Pancreas (tissue), 10 donors: Measurements from ENCODE around the gene PCDH15. TPM values are rescaled to one million over a fixed set of nuclear protein-coding genes. Genes with fewer than 3 reads are reported as not detected.

Source experiments
- ATAC-seq, 4 donors: fragments of 200-7000 bp; cut with Tn5 transposase; one replicate each; pipeline versions ENCODE4 v1.8.0 to v1.9.1; 2020; ENCODE audit warnings: mild to moderate bottlenecking in 4 of 4, moderate library complexity in 4 of 4
- DNase-seq, 6 donors: peaks; one replicate each; pipeline ENCODE4 v3.0.0-alpha.2; 2020
- FAIRE-seq: peaks from 2 replicates; lab custom pipeline; 2012; peaks lifted over from hg19 to GRCh38; lab: Jason Lieb, UNC
- H3K27ac ChIP-seq, 4 donors: fragments of 200-600 bp; sonication (generic); 1 replicate in 3 of 4; 2 replicates in 1 of 4; pipeline versions ENCODE4 v1.5.0 to v1.8.0; 2020
- H3K27me3 ChIP-seq, 4 donors: fragments of 200-600 bp; one replicate each; pipeline ENCODE4 v1.8.0; 2021
- H3K36me3 ChIP-seq, 3 donors: fragments of 200-600 bp; sonication (generic) in 1 of 3; one replicate each; pipeline versions ENCODE4 v1.5.0 to v1.8.0; 2020 to 2021
- H3K4me1 ChIP-seq, 3 donors: fragments of 200-600 bp; one replicate each; pipeline ENCODE4 v1.8.0; 2021
- H3K4me3 ChIP-seq, 4 donors: fragments of 200-600 bp; sonication (generic) in 2 of 4; one replicate each; pipeline versions ENCODE4 v1.5.0 to v1.8.0; 2020 to 2021
- H3K9me3 ChIP-seq, 4 donors: fragments of 200-600 bp; one replicate each; pipeline ENCODE4 v1.8.0; 2021
- WGBS, 2 donors: extraction: QIAGEN DNeasy Blood & Tissue Kit; methylation state at CpG; one replicate each; pipeline ENCODE4 v1.1.7; 2013; 5-methylcytosine and 5-hydroxymethylcytosine counted together
- intact Hi-C, 3 donors: fragments of 100-400 bp; cut with DNase I; formaldehyde crosslinking; loops; one replicate each; pipeline versions ENCODE4 v1.11.1 to v1.14.2; 2022
- polyA plus RNA-seq, 2 donors: library from polyadenylated mRNA; stranded (reverse); fragments of 200-250 nt; gene quantifications; one replicate each; pipeline ENCODE4 v1.2.3, GENCODE V29; 2013
- total RNA-seq, 6 donors: library from RNA; stranded (reverse); fragmentation: NEBNext Ultra II Directional in 4 of 6; extraction: Animal tissue kit (Norgen Biotek cat#: 25700) in 4 of 6; gene quantifications; one replicate each; pipeline versions ENCODE4 v1.2.1 to v1.2.4, GENCODE V29; 2021 to 2023
- TF ChIP-seq, protein P1 (sequence below), 4 donors: fragments of 200-600 bp; sonication (generic) in 3 of 4; IDR thresholded peaks; one replicate each; pipeline versions ENCODE4 v1.5.0 to v1.8.0; 2021; ENCODE audit warnings: antibody characterized with exemption in 4 of 4
- donor health status: healthy with polysubstance abuse.
- donor health status: DM: no; HTN: no; CAD: no; lungs with moderate emphysema.
- donor health status: DM: no; HTN: no; CAD: no.
- donor health status: control.
- donor health status: control.
- donor health status: Bipolar disorder and iron deficiency.
- donor health status: DM: yes; HTN: yes; CAD: no.
- donor health status: DM: no; HTN: no; CAD: no.
- donor health status: DM: no; HTN: no; CAD: no.
- donor health status: DM: yes; HTN: yes; CAD: no.

The PCDH15 gene
- total and polyA plus RNA-seq, 8 donors: 0.31 TPM; not detected in 7

DNA sequence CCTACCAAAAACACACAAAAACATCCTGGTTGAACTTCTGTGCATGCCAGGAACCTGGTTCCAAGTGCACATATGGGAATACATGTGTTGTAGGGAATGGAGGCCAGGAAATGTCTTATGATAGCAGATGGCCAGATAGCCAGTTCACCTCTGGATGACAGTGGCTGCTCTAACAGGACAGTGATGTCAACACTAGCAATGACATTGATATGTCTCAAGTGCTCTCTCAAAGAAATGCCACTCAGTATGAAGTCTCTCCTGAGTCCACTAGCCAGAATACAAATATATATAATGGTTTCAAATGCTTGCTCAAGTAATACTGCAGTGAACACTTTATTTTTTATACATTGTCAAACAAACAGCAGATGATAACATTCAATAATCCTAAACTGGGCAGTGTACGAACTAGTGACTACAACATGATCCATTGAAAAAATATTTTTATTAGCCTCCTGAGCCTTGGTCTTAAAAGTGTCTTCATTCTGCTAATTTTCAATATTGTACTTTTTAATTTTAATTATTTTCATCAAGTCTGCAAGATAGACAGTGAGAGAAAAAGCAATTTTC is 26.0 kb upstream of the PCDH15 start:
- no peak for ATAC-seq
- no peak for DNase-seq
- no peak overlapping the region for H3K4me3 ChIP-seq
- FAIRE-seq: no peak
- H3K27ac ChIP-seq: no peak overlapping the region
- WGBS, 2 donors: 49 to 58% methylated on average over 1 of the region's 1 CpG
- no peaks in the 10 kb centered on the region for H3K27me3 ChIP-seq
- TF ChIP-seq, protein P1, sequence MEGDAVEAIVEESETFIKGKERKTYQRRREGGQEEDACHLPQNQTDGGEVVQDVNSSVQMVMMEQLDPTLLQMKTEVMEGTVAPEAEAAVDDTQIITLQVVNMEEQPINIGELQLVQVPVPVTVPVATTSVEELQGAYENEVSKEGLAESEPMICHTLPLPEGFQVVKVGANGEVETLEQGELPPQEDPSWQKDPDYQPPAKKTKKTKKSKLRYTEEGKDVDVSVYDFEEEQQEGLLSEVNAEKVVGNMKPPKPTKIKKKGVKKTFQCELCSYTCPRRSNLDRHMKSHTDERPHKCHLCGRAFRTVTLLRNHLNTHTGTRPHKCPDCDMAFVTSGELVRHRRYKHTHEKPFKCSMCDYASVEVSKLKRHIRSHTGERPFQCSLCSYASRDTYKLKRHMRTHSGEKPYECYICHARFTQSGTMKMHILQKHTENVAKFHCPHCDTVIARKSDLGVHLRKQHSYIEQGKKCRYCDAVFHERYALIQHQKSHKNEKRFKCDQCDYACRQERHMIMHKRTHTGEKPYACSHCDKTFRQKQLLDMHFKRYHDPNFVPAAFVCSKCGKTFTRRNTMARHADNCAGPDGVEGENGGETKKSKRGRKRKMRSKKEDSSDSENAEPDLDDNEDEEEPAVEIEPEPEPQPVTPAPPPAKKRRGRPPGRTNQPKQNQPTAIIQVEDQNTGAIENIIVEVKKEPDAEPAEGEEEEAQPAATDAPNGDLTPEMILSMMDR (IDR thresholded peaks at IDR 0.05): no peak
- intact Hi-C loops: no loop called here
- no peaks in the 10 kb centered on the region for H3K4me1 ChIP-seq
- H3K9me3 ChIP-seq: no peaks in the 10 kb centered on the region
- H3K36me3 ChIP-seq: no peaks in the 10 kb centered on the region

DNA sequence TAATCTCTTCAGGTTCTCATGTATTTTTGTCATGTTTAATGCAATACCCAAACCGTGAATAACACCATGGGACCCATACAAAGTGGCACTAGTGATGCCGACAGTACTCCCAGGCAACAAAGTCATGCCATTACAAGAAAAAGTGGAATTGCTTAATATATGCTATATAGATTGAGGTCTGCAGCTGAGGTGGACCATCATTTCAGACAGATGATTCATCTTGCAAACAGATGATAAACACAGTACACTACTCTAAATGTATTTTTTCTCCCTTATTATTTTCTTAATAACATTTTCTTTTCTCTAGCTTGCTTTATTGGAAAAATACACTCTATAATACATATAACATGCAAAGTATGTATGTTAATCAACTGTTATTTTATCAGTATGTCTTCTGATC is 14.6 kb upstream of the PCDH15 start:
- Histone ChIP-seq H3K9me3 (no peaks in the 10 kb centered on the region), H3K4me3 (no peak overlapping the region), H3K36me3 (no peaks in the 10 kb centered on the region), H3K4me1 (no peaks in the 10 kb centered on the region), H3K27ac (no peak overlapping the region), H3K27me3 (no peaks in the 10 kb centered on the region)
- intact Hi-C loops: loop anchor here in 1 of 3 donors (10.0 kb wide), 1 partner anchor 109 kb away; no protein-coding TSS in a partner anchor
- FAIRE-seq (no peak), DNase-seq (no peak), ATAC-seq (no peak)
- TF ChIP-seq, protein P1 (IDR thresholded peaks at IDR 0.05): no peak
- 67 to 74% methylated on average over 2 of the region's 2 CpGs for WGBS, 2 donors

DNA sequence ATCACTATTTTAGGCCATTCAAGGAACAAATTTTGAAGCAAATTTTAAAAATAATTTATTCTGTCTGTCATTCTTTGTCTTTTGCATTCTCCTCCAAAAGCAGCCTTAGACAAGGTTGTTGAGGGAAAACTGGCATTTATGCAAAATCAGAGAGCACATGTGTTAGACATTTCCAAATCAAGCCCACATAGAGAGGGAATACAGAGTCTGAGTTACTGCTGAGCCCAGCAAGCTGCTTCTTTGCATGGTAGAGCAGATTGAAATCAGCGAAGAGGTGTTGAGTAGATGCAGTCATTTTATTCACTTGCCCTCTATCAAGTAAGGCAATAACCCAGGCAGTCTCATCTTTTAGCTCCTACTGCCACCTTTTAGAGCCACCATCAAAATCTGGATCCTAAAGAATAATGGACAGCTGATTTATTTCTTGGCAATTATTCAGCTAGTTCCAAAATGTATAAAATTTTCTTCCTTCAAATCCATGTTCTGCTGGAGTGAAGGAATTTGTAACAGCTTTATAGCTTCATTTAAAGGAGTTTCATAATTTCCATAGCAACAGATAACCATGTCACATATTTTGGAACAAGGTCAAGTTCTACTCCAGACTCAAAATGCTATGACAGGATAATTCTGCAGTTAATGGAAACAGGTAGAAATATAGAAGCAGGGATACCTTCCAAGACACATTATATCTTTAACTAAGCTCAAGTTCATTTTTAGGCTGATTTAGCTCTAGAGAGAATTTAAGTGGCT is 7.3 kb upstream of the PCDH15 start:
- H3K9me3 ChIP-seq: no peaks in the 10 kb centered on the region
- DNase-seq (no peak), ATAC-seq (no peak), FAIRE-seq (no peak)
- intact Hi-C loops: no loop called here
- TF ChIP-seq, protein P1 (IDR thresholded peaks at IDR 0.05): no peak
- 85 to 97% methylated on average over 1 of the region's 1 CpG for WGBS, 2 donors
- no peaks in the 10 kb centered on the region for H3K27me3 ChIP-seq
- no peaks in the 10 kb centered on the region for H3K4me1 ChIP-seq
- no peak overlapping the region for H3K4me3 ChIP-seq
- H3K36me3 ChIP-seq: no peaks in the 10 kb centered on the region
- no peak overlapping the region for H3K27ac ChIP-seq

DNA sequence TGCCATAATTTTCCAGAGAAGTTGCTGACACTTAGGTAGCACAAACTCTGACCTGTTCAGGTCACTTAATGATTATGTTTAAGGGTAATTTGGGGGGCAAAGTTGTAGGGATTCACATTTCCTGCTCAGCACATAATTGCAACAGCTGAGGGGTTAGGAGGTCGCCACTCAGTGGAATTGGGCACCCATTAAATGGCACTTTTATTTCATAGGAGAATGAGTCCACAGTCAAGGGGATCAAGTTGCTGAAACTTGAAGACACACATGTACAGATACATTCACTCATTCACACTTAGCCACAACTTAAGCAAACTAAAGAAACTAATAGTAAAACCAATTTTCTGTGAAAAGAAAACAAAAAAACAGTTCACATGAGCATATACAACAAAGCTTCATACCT is 1.5 kb downstream of the PCDH15 start:
- TF ChIP-seq, protein P1 (IDR thresholded peaks at IDR 0.05): no peak
- intact Hi-C loops: no loop called here
- FAIRE-seq: no peak
- Histone ChIP-seq H3K27me3 (no peaks in the 10 kb centered on the region), H3K36me3 (no peaks in the 10 kb centered on the region), H3K4me1 (no peaks in the 10 kb centered on the region), H3K27ac (no peak overlapping the region), H3K4me3 (no peak overlapping the region), H3K9me3 (no peaks in the 10 kb centered on the region)
- 57 to 68% methylated on average over 1 of the region's 1 CpG for WGBS, 2 donors
- DNase-seq: no peak
- ATAC-seq: no peak
